NCI-H2171 treated with DMSO at 0.1 percent for 48 hours (cell line): ENCODE measurements around the gene OSBP2.

Source experiments
- DNase-seq: peaks from one replicate; lab custom pipeline; 2025; lab: John Stamatoyannopoulos, UW

The OSBP2 gene

DNA sequence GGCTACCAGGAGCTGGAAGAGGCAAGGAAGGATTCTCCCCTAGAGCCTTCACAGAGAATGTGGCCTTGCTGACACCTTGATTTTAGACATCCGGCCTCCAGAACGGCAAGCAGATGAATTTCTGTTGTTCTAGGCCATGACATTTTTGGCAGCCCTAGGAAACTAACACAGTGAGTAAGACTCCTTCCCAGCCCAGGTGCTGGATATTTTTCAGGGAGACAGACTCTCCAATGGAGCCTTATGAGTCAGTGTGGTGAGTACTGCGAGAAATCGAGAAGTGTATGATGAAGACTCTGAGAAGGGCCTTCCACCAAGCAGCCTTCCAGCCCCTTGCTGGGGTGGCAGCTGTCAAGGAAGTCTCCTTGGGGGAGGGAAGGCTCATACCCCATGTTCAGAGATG, 114.4 kb downstream of the OSBP2 start:
- no peak for DNase-seq

GRCh38 chr22:30810105-30810504, 115.4 kb downstream of the OSBP2 start:
- no peak for DNase-seq

DNA sequence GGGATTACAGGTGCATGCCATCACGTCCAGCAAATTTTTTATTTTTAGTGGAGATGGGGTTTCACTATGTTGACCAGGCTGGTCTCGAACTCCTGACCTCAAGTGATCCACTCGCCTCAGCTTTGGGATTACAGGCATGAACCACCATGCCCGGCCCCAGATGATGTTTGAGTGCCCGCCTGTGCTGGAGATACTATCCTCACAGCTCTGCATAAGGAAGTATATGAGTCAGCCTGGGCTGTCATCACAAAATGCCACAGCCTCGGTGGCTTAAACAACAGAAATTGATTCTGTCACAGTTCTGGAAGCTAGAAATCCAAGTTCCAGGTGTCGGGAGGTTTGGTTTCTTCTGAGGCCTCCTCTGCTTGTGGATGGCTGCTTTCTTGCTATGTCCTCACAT, 119.3 kb downstream of the OSBP2 start:
- no peak for DNase-seq

- DNase-seq: no peak
These were observed 121.7 kb downstream of the OSBP2 start for GRCh38 chr22:30816413-30816812.

DNA sequence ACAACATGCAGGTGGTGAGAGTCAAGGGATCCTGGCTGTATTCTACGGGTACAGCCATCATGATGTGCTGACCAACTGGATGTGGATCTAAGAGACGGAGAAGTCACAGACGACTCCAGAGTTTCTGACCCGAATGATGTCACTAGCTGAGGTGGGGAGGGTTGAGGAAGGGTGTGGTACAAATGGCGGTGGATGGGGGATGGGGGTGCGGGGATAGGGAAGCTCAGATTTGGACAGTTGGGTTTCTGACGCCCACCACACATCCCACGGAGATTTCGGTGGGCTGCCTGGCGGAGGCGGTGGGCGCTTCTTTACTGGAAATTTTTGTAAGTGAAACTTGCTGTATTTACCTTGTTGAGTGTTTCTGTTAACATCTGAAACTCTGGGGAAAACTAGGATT, 126.7 kb downstream of the OSBP2 start:
- DNase-seq: no peak

- DNase-seq: no peak
These were observed 127.2 kb downstream of the OSBP2 start for GRCh38 chr22:30821863-30822215.

- DNase-seq: no peak
These were observed 127.7 kb downstream of the OSBP2 start for GRCh38 chr22:30822216-30823014.

- no peak for DNase-seq
These were observed 128.3 kb downstream of the OSBP2 start for GRCh38 chr22:30823015-30823370.

GRCh38 chr22:30824096-30824495, 129.4 kb downstream of the OSBP2 start:
- no peak for DNase-seq

- no peak for DNase-seq
These were observed 130.0 kb downstream of the OSBP2 start for GRCh38 chr22:30824711-30825110.

DNA sequence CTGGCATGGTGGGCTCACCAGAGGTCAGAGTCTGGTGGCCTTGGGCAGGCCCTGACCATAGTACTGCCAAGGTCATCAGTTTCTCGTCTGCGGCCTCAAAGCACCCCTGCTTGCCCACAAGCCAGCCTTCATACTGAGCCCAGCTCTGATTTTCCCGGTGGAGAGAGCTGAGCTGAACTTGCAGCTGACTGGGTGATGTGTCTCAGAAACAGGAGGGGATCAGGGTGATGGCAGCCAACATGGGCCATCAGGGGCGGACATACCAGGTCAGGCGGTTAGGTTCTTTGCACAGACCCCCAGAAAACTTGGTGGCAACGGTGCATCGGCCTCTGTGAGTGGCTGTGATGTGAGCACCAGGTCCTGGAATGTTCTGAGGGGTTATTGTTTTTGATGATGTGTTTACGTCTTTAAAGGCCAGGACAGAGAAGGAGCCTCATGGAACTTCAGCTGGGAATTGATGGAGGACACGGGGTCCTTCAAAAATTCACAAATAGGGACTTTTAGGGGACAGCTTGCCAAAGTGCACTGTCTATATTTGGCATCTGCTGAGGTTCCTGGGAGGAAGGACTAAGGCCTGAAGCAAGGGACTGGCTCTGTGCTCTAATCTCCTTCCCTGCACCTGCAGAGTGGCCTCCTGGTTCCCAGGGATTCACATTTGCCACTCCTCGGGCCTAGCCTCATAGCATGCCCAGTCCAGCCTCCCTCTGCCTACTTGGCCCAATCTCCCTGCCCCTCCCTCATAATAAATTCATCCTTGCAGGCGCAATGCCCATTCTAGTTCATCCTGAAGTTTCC, 131.2 kb downstream of the OSBP2 start:
- DNase-seq: no peak

- DNase-seq: no peak
These were observed 132.1 kb downstream of the OSBP2 start for GRCh38 chr22:30826670-30827355.

- DNase-seq: no peak
These were observed 133.0 kb downstream of the OSBP2 start for GRCh38 chr22:30827646-30828045.

DNA sequence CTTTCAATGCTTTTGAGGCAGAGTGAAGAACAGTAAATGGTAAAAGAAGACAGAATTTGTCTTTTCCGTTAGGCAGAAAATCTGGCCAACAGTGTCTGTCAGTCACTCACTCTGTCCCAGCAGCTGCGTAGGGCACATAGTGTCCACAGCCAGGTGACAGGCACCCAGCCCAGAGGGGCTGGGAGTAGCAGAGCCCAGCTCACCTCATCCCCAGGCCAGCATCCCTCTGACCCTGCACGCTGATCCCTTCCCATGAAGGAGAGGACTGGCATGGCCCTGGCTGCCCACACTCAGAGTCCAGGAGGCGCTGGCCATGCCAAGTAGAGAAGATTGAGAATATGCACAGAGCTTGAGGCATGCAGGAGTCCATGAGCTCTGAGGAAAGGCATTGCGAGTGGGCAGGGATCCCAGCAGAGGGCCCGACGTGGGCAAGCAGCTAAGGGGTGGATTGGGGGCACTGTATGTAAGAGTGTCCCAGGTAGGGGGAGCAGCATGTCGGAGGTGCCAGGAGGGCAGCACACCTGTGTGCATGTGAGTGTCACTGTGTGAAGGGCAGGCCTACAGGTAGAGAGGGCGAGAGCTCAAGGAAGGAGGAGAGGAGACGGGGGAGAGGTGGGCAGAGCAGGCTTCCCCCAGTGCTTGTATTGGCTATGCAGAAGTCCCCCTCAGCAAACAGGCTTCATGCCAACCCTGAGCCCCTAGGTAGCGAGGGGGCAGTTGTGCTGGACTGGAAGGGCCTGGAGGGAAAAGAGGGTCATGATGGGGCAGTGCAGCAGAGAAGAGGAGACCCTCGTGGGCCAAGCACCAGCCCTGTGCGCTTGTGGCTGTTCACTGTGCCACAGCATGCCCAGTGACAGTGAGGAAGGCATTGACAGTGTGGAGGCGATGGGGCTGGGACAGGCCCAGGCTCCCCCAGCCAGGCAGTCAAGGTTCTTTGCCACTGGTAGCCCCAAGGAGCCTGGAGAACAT, 133.8 kb downstream of the OSBP2 start:
- no peak for DNase-seq

DNA sequence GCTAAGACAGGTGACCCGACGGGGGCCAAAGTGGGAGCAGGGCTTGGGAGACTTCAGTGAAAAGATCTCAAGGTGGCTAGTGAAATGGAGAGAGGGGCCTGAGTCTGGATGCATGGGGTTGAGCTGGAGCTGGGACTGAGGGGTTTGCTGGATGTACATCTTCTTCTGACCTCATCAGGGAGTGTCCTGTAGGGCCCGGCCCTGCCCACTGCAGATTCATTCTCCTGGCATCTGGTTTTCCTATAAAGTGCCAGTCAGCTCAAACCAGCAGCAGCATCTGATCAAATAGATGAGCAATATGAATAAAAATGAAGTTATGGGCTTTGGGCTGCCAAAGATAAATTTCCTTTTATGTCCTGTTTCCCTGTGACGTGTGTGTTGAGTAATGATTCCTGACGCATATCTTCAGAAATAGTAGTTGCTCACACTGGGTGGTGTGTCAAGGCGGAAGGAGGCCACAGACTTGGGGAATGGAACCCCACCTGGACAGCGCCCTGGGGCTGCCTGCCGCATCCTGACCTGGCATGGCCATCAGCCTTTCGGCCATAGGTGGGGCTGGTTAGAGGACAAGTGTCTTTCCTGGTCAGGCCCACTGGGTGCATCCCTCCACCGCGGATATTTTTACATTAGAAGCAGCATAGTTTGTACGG, 135.4 kb downstream of the OSBP2 start:
- DNase-seq: no peak

- no peak for DNase-seq
These were observed 136.2 kb downstream of the OSBP2 start for GRCh38 chr22:30830907-30831306.

DNA sequence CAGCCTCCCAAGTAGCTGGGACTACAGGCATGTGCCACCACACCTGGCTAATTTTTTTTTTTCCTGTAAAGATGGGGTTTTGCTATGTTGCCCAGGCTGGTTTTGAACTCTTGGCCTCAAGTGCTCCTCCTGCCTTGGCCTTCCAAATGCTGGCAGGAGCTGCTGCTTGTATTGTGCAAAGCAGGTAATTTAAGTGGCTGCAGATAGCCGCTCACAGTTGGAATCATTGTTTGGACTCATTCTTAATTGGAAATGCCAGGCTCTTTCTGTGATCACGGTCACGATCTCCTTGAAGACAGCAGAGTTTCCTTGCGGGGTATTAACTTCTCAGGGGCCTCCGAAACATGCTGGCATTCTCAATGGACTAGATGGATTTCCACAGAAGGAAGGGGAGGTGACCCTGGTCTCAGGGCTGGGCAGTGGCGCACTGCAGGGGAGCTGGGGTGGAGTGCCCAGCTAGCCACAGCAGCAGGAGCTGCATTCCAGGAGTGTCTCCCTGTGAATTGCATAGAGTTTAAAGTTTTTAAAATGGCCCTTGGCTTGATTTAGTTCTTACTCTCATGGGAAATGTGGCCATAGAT, 137.8 kb downstream of the OSBP2 start:
- DNase-seq: no peak

- DNase-seq: no peak
These were observed 138.6 kb downstream of the OSBP2 start for GRCh38 chr22:30833322-30833721.

GRCh38 chr22:30837531-30837930, 142.9 kb downstream of the OSBP2 start:
- no peak for DNase-seq

- DNase-seq: no peak
These were observed 143.4 kb downstream of the OSBP2 start for GRCh38 chr22:30838111-30838510.

- no peak for DNase-seq
These were observed 146.6 kb downstream of the OSBP2 start for GRCh38 chr22:30841273-30841672.
